ENCODE data around the gene DNAL1.

DNAL1 gene

GRCh38 chr14:73709904-73710469 is 65.2 kb downstream of the DNAL1 start:
- DNase-seq, result no peak

DNA sequence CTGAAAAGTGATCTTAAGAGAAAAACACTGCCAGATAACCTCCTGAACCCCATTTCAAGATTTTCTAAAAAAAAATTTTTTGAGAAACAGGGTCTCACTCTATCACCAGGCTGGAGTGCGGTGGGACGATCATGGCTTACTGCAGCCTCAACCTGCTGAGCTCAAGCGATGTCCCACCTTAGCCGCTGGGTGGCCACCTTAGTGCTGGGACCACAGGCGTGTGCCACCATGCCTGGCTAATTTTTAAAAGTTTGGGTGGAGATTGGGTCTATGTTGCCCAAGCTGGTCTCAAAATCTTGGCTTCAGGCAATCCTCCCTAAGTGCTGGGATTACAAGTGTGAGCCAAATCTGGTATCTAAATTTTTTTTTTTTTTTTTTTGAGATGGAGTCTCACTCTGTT is 66.0 kb downstream of the DNAL1 start:
- DNase-seq, result no peak

DNA sequence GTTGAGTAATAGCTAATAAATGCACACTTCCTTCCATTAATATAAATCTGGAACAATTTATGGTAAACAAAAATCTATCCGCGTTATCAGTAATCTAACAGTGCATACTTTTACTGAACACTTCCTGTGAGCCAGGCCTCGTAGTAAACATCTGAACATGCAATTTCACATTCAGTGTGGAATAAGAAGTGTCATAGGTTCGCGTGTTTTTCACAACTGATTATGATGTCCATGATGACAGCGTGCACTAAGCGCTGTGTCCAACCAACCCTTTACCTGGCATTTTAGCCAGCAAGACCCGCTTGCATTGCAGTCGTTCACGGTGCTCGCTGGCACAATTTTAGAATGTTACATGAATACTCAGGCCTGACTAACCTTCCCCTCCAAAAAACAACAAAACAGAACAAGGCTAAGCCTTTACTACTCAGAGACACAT is 67.3 kb downstream of the DNAL1 start:
- DNase-seq, result no peak

DNA sequence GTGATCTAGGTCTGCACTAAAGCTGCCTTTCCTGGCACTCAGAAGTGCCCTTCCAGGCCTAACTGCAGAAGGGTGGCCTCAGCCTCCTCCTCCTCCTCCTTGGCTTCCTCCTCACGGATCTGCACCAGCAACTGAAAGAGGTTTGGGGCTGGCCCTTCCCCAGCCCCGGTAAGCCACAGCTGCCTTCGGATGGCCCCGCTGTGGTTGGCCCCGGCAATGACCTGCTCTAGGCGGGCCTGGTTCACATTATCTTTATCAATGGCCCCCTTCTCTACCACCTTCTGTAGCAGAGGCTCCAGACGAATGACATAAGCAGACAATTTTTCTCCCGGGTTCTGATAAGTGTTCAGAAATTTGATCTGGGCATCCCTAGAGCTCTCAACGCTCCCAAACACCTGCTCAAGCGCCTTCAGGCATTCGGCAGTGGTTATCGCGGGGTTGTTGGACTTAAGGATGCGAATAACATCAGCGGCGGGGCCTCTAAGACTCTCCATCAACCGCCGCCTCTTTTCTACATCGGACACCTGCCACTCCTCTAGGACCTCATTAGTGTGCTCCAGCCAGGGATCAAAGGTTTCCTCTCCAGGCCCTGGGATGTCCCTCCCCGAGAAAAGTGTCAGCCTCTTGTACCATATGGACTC is 67.9 kb downstream of the DNAL1 start:
- DNase-seq, result peak; percentile 24

DNA sequence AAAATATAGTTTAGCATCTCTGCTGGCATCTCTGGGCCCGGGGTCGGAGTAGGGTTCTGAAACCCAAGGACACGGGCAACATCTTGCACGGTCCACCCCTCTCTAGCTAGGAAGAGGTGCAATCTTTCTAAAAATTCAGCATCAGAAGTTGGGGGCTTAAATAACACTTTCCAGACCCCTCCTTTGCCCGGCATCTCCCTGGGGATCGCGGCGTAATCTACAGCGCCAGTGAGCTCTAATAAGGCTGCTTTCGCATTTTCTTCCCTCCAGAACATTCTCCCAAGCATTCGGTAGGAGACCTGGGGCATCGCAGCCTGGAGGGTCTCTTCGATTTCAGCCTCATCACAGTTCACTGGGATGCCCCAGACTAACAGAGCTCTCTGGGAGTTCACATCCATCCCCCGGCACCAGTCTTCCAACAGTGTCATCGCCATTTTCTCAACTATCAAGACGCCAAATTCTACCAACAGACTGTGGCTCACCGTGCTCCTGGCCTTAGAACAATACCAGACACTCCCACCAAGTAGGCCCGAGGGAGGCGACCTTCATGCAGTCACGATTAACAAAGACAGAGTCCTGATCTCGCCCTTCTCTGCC is 68.5 kb downstream of the DNAL1 start:
- DNase-seq, result no peak

- peak; percentile 85 for DNase-seq
Measured at GRCh38 chr14:73713803-73714655, 69.2 kb downstream of the DNAL1 start, which contains the start of gene PNMA1. Gene PNMA1, minus strand, starts transcription at chr14:73714384. Its CDS starts 745 bp downstream, at chr14:73713639.

GRCh38 chr14:73714656-73715081 is 69.9 kb downstream of the DNAL1 start:
- no peak for DNase-seq

DNA sequence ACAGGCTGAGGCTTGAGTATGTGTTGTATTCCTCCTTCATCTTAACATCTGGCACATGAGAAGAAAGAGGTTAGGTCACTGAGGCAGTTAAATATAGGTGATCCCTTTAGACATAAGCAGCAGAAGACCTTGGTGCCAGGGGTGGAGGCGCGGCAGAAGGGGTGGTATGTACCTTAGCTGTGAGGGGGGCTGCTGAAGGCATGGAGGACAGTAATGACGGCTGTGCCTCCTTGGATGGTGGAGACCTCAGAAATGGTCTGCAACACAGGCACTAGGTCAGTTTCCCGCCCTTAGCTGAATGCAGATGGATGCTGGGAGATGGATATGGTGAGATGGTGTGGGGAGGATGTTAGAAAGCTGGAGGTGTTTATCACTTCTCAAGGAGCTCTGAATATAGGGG is 70.9 kb downstream of the DNAL1 start:
- DNase-seq, result no peak

- DNase-seq, result no peak
Measured at GRCh38 chr14:73717266-73717665, 72.5 kb downstream of the DNAL1 start.

- no peak for DNase-seq
Measured at GRCh38 chr14:73717711-73718417, 73.1 kb downstream of the DNAL1 start.

DNA sequence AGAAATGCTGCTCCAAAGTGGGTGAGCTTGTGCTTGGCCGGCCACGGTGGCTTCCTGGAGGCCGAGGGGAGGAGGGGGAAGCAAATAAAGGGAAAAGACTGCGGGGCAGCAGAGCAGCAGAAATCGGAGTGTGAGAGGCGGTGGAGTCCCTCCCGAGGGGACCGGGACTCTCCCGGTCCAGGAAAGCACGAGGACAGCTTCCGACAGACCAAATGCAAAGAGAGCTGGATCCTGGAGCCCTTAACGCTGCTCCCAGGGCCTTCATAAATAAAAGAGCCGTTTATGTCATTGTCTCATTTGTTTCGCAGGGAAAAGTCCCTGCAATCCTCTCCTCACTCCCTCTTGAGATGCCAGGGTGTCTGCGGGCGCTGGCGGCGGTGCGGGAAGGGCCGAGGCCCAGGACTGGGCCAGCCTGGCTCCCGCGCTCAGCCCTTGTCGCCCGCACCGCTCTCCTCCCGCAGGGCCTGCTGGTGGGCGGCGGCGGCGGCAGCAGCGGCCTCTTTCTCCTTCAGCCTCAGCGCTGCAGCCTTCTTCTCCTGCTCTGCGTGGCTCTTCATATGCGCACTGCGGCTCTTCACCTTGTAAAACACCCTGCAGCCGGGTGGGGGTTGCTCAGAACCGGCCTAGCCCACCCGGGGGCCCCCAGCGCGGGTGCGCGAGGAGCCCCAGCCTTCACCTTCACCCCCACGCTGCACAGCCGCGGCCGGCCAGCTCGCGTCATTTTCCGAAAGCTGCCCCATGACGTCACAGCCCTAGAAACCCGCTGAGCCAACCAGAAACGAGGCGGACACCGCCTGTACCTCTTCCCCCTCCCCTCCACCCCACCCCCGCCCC is 73.8 kb downstream of the DNAL1 start:
- no peak for DNase-seq

- no peak for DNase-seq
Measured at GRCh38 chr14:73719361-73719760, 74.6 kb downstream of the DNAL1 start.

- no peak for DNase-seq
Measured at GRCh38 chr14:73719791-73720190, 75.0 kb downstream of the DNAL1 start.

DNA sequence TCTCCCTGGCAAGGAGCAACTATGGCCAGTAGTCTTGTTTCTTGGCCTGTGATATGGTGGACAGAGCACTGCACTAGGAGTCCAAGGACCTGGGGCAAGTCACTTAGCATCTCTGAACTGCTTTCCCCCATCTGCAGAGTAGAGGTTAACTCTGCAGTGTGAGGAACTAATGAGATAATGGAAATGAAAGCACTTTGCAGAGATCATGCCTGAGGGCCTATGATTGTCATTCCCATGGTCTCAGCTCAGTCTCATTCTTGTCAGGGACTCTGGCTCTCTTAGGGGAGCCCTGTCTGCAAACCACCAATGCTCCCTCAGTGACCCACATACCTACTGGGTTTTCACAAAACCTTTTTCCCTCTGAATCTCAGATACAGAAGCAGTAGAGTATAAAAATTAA is 75.8 kb downstream of the DNAL1 start:
- DNase-seq, result no peak

- no peak for DNase-seq
Measured at GRCh38 chr14:73721101-73721821, 76.5 kb downstream of the DNAL1 start.

DNA sequence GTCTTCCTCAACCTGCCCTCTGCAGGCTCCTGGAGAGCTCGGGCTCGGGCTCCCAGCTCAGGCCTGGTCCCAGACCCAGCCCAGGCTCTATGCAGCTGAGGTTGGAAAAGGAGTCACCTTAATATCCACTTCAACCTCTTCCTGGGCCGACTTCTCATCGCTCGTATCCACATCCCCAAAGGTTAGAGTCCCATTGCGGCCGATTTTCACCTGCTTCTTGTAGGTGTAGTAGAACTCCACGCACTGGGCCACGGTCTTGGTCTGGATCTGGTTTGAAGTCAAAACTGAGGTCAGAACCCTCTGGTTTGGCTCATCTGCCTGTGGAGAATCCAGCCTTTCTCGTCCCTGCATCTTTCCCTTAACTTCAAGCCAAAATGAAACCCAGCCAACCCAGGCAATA is 77.8 kb downstream of the DNAL1 start:
- no peak for DNase-seq

GRCh38 chr14:73723406-73723796 is 78.6 kb downstream of the DNAL1 start:
- no peak for DNase-seq

- DNase-seq, result no peak
Measured at GRCh38 chr14:73723797-73724661, 79.2 kb downstream of the DNAL1 start.

GRCh38 chr14:73724696-73725095 is 79.9 kb downstream of the DNAL1 start:
- DNase-seq, result no peak

All from NCI-H1092 (cell line).